Smooth muscle cell (in vitro differentiated cells): Measurements from ENCODE around the gene ATXN1L. TPM values are rescaled to one million over a fixed set of nuclear protein-coding genes. Genes with fewer than 3 reads are reported as not detected.

ENCODE experiments used
- DNase-seq: peaks from one replicate; lab custom pipeline; 2025; ENCODE audit not compliant: unreplicated experiment; lab: John Stamatoyannopoulos, UW
- H2AFZ ChIP-seq: fragments of 200-600 bp; sonication (generic); 2 replicates; pipeline ENCODE4 v1.6.0; 2016; ENCODE audit warnings: antibody characterized with exemption, low read depth, mild to moderate bottlenecking
- H3F3A ChIP-seq: fragments of 200-600 bp; sonication (generic); 2 replicates; pipeline ENCODE4 v1.6.0; 2017; ENCODE audit warnings: antibody characterized with exemption, low read depth
- H3K27ac ChIP-seq: fragments of 200-600 bp; sonication (generic); 2 replicates; pipeline ENCODE4 v1.5.1; 2016; ENCODE audit warnings: low read depth, mild to moderate bottlenecking
- H3K27me3 ChIP-seq: fragments of 200-600 bp; sonication (generic); 2 replicates; pipeline ENCODE4 v1.6.1; 2016; ENCODE audit warnings: low read depth, mild to moderate bottlenecking
- H3K36me3 ChIP-seq: fragments of 200-600 bp; sonication (generic); 2 replicates; pipeline ENCODE4 v1.5.1; 2016; ENCODE audit warnings: low read depth
- H3K4me1 ChIP-seq: fragments of 200-600 bp; sonication (generic); 2 replicates; pipeline ENCODE4 v1.5.1; 2016; ENCODE audit warnings: low read depth
- H3K4me2 ChIP-seq: fragments of 200-600 bp; sonication (generic); 2 replicates; pipeline ENCODE4 v1.6.0; 2016; ENCODE audit warnings: mild to moderate bottlenecking
- H3K4me3 ChIP-seq: fragments of 200-600 bp; sonication (generic); 2 replicates; pipeline ENCODE4 v1.5.1; 2016; ENCODE audit warnings: mild to moderate bottlenecking
- H3K79me2 ChIP-seq: fragments of 200-600 bp; sonication (generic); 2 replicates; pipeline ENCODE4 v1.6.0; 2016; ENCODE audit warnings: low read depth, mild to moderate bottlenecking
- H3K9ac ChIP-seq: fragments of 200-600 bp; sonication (generic); 2 replicates; pipeline ENCODE4 v1.6.0; 2016; ENCODE audit warnings: low read depth
- H3K9me3 ChIP-seq: fragments of 200-600 bp; sonication (generic); replicated peaks from 2 replicates; pipeline ENCODE4 v1.5.1; 2016; ENCODE audit warnings: low read depth
- H4K20me1 ChIP-seq: fragments of 200-600 bp; sonication (generic); 2 replicates; pipeline ENCODE4 v1.6.0; 2016; ENCODE audit warnings: low read depth
- whole genome bisulfite sequencing: methylation state at CpG from one replicate; pipeline ENCODE4 v1.1.7; 2016; ENCODE audit warnings: low lambda C conversion rate; 5-methylcytosine and 5-hydroxymethylcytosine counted together
- polyA plus RNA-seq: library from polyadenylated mRNA; unstranded; fragments of >200 nt; fragmentation: Nextera tagmentation; extraction: Ambion mirVana; gene quantifications from 2 replicates; pipeline ENCODE4 v1.2.1, GENCODE V29; 2016
- total RNA-seq: library from RNA; depleted of rRNA; stranded (reverse); fragments of >200 nt; gene quantifications from 2 replicates; pipeline ENCODE4 v1.2.3, GENCODE V29; 2014
- TF ChIP-seq, protein P1 (sequence below): fragments of 200-600 bp; sonication (generic); IDR thresholded peaks from 2 replicates; pipeline ENCODE4 v1.5.1; 2017; ENCODE audit warnings: borderline replicate concordance, mild to moderate bottlenecking, antibody characterized with exemption; ENCODE audit not compliant: insufficient read depth, poor library complexity, severe bottlenecking

The ATXN1L gene
- total and polyA plus RNA-seq, 2 experiments from 2014 or later = 7.4 to 14.8 TPM

- Histone ChIP-seq H3K79me2 (peaks cover 28% of the 10 kb centered on the region), H3F3A (no peaks in the 10 kb centered on the region), H3K4me2 (peak overlapping the region; percentile 99), H4K20me1 (peaks cover 11% of the 10 kb centered on the region), H3K27ac (no peak overlapping the region), H3K4me3 (peak overlapping the region; percentile 100), H3K36me3 (peaks cover 5% of the 10 kb centered on the region), H2AFZ (no peak overlapping the region), H3K9ac (peak overlapping the region; percentile 98), H3K27me3 (no peaks in the 10 kb centered on the region), H3K4me1 (peaks cover 7% of the 10 kb centered on the region), H3K9me3 (no peaks in the 10 kb centered on the region)
- TF ChIP-seq, protein P1, sequence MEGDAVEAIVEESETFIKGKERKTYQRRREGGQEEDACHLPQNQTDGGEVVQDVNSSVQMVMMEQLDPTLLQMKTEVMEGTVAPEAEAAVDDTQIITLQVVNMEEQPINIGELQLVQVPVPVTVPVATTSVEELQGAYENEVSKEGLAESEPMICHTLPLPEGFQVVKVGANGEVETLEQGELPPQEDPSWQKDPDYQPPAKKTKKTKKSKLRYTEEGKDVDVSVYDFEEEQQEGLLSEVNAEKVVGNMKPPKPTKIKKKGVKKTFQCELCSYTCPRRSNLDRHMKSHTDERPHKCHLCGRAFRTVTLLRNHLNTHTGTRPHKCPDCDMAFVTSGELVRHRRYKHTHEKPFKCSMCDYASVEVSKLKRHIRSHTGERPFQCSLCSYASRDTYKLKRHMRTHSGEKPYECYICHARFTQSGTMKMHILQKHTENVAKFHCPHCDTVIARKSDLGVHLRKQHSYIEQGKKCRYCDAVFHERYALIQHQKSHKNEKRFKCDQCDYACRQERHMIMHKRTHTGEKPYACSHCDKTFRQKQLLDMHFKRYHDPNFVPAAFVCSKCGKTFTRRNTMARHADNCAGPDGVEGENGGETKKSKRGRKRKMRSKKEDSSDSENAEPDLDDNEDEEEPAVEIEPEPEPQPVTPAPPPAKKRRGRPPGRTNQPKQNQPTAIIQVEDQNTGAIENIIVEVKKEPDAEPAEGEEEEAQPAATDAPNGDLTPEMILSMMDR = no peak
- 81% methylated on average over 3 of the region's 3 CpGs for WGBS
- DNase-seq = no peak
These were observed 1.3 kb downstream of the ATXN1L start for GRCh38 chr16:71847096-71847495.

GRCh38 chr16:71848622-71849021 lies 2.8 kb downstream of the ATXN1L start:
- Histone ChIP-seq H2AFZ (no peak overlapping the region), H3K9me3 (no peaks in the 10 kb centered on the region), H3F3A (no peaks in the 10 kb centered on the region), H3K36me3 (peaks cover 5% of the 10 kb centered on the region), H4K20me1 (peaks cover 19% of the 10 kb centered on the region), H3K79me2 (peaks cover 28% of the 10 kb centered on the region), H3K4me2 (no peak overlapping the region), H3K27ac (no peak overlapping the region), H3K9ac (no peak overlapping the region), H3K27me3 (no peaks in the 10 kb centered on the region), H3K4me1 (peaks cover 7% of the 10 kb centered on the region), H3K4me3 (no peak overlapping the region)
- DNase-seq = no peak
- WGBS = 83% methylated on average over 6 of the region's 6 CpGs
- TF ChIP-seq, protein P1 = no peak

GRCh38 chr16:71851746-71852145 lies 6.0 kb downstream of the ATXN1L start:
- H3K4me3 ChIP-seq = no peak overlapping the region
- H3K4me1 ChIP-seq = peaks cover 5% of the 10 kb centered on the region
- no peak for DNase-seq
- no peaks in the 10 kb centered on the region for H3K9me3 ChIP-seq
- peaks cover 25% of the 10 kb centered on the region for H3K79me2 ChIP-seq
- TF ChIP-seq, protein P1 = no peak
- no peak overlapping the region for H3K27ac ChIP-seq
- 97% methylated on average over 8 of the region's 8 CpGs for whole genome bisulfite sequencing
- H3K27me3 ChIP-seq = no peaks in the 10 kb centered on the region
- H3K9ac ChIP-seq = no peak overlapping the region
- peaks cover 49% of the 10 kb centered on the region for H4K20me1 ChIP-seq
- no peak overlapping the region for H3K4me2 ChIP-seq
- no peaks in the 10 kb centered on the region for H3F3A ChIP-seq
- peaks cover 9% of the 10 kb centered on the region for H3K36me3 ChIP-seq
- H2AFZ ChIP-seq = no peak overlapping the region

DNA sequence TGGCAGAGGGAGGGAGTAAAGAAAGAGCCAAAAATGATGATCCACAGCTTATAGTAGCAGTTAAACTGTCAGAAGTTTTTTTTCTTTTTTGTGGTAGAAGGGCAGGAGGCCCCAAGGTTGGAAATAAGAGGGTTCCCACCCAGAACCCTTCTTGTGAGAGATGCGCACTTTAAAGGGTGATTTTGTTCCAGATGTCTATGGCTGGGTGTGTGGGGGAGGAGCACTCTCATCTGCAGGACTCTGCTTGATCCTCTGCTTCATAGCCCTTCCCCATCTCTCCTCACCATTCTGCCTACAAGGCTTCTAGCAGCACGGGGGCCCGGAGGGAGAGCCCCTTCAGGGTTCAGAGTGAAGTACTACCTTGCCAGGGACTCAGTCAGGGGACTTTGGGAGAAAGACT lies 6.4 kb downstream of the ATXN1L start:
- Histone ChIP-seq H3K4me3 (no peak overlapping the region), H3K9ac (no peak overlapping the region), H2AFZ (no peak overlapping the region), H3K4me2 (no peak overlapping the region), H4K20me1 (peaks cover 47% of the 10 kb centered on the region), H3K27me3 (no peaks in the 10 kb centered on the region), H3K36me3 (peaks cover 9% of the 10 kb centered on the region), H3K79me2 (peaks cover 21% of the 10 kb centered on the region), H3K27ac (no peak overlapping the region), H3F3A (no peaks in the 10 kb centered on the region), H3K4me1 (peaks cover under 1% of the 10 kb centered on the region), H3K9me3 (no peaks in the 10 kb centered on the region)
- DNase-seq = no peak
- TF ChIP-seq, protein P1 = no peak
- 97% methylated on average over 3 of the region's 3 CpGs for WGBS
